ENCODE measurements around the gene CDCA3.

CDCA3 gene

GRCh38 chr12:6840761-6841515, 10.1 kb downstream of the CDCA3 start, which contains the start of gene GNB3:
Gene GNB3, plus strand, starts transcription at chr12:6840925. Its CDS starts 363 bp downstream, at chr12:6841288.
- no peak for DNase-seq (ENCODE audit: low read depth in 2 of 2)
- no peak within 1 kb of the TSS for H3K4me3 ChIP-seq (replicated peaks in 1 of 2; ENCODE audit: low read depth in 2 of 2, low read length in 2 of 2)
- no peak for TF ChIP-seq CTCF (IDR thresholded peaks at IDR 0.05; ENCODE audit: low read depth, low read length)

GRCh38 chr12:6840330-6840729, 10.8 kb downstream of the CDCA3 start:
- H3K4me3 ChIP-seq (replicated peaks in 1 of 2; ENCODE audit: low read depth in 2 of 2, low read length in 2 of 2): no peak overlapping the region
- TF ChIP-seq CTCF (IDR thresholded peaks at IDR 0.05; ENCODE audit: low read depth, low read length): no peak
- no peak for DNase-seq (ENCODE audit: low read depth in 2 of 2)

- TF ChIP-seq CTCF (IDR thresholded peaks at IDR 0.05; ENCODE audit: low read depth, low read length): no peak
- DNase-seq (ENCODE audit: low read depth in 2 of 2): no peak
- no peak overlapping the region for H3K4me3 ChIP-seq (replicated peaks in 1 of 2; ENCODE audit: low read depth in 2 of 2, low read length in 2 of 2)
Observed at GRCh38 chr12:6839482-6840201, 11.4 kb downstream of the CDCA3 start.

GRCh38 chr12:6838854-6839253, 12.2 kb downstream of the CDCA3 start:
- TF ChIP-seq CTCF (IDR thresholded peaks at IDR 0.05; ENCODE audit: low read depth, low read length): no peak
- no peak for DNase-seq (ENCODE audit: low read depth in 2 of 2)
- H3K4me3 ChIP-seq (replicated peaks in 1 of 2; ENCODE audit: low read depth in 2 of 2, low read length in 2 of 2): no peak overlapping the region

- TF ChIP-seq CTCF (IDR thresholded peaks at IDR 0.05; ENCODE audit: low read depth, low read length): no peak
- no peak for DNase-seq (ENCODE audit: low read depth in 2 of 2)
- no peak overlapping the region for H3K4me3 ChIP-seq (replicated peaks in 1 of 2; ENCODE audit: low read depth in 2 of 2, low read length in 2 of 2)
Observed at GRCh38 chr12:6837370-6838060, 13.6 kb downstream of the CDCA3 start.

GRCh38 chr12:6836851-6837250, 14.2 kb downstream of the CDCA3 start:
- H3K4me3 ChIP-seq (replicated peaks in 1 of 2; ENCODE audit: low read depth in 2 of 2, low read length in 2 of 2): no peak overlapping the region
- TF ChIP-seq CTCF (IDR thresholded peaks at IDR 0.05; ENCODE audit: low read depth, low read length): no peak
- DNase-seq (ENCODE audit: low read depth in 2 of 2): no peak

All from cardiac fibroblast (primary cell).